Chondrocyte (in vitro differentiated cells): Measurements from ENCODE around the gene TEX2. TPM values are rescaled to one million over a fixed set of nuclear protein-coding genes. Genes with fewer than 3 reads are reported as not detected.

Experiments
- DNase-seq: peaks from one replicate; pipeline ENCODE4 v3.0.0; 2021; ENCODE audit warnings: mixed read lengths, low spot score
- H3K27ac Mint-ChIP-seq: one replicate; pipeline ENCODE4 v1.8.0; 2021; ENCODE audit warnings: mild to moderate bottlenecking, moderate library complexity, mixed read lengths; ENCODE audit not compliant: unreplicated experiment
- H3K27me3 Mint-ChIP-seq: 2 replicates; pipeline ENCODE4 v1.8.0; 2021; ENCODE audit warnings: low read depth, mixed read lengths
- H3K36me3 Mint-ChIP-seq: 2 replicates; pipeline ENCODE4 v1.8.0; 2021; ENCODE audit warnings: low read depth, mixed read lengths
- H3K4me1 Mint-ChIP-seq: 2 replicates; pipeline ENCODE4 v1.8.0; 2021; ENCODE audit warnings: low read depth, mild to moderate bottlenecking, mixed read lengths
- H3K4me3 Mint-ChIP-seq: one replicate; pipeline ENCODE4 v1.8.0; 2021; ENCODE audit warnings: mild to moderate bottlenecking, moderate library complexity, mixed read lengths; ENCODE audit not compliant: unreplicated experiment
- H3K9me3 Mint-ChIP-seq: 2 replicates; pipeline ENCODE4 v1.8.0; 2021; ENCODE audit warnings: low read depth, mixed read lengths
- total RNA-seq: library from RNA; stranded (reverse); gene quantifications from 3 replicates; pipeline ENCODE4 v1.2.1, GENCODE V29; 2021
- TF ChIP-seq, protein P1 (sequence below): fragments of 200-600 bp; sonication (generic); IDR thresholded peaks from 2 replicates; pipeline ENCODE4 v1.5.0; 2021; ENCODE audit warnings: antibody characterized with exemption, mild to moderate bottlenecking, moderate library complexity

The TEX2 gene
- total RNA-seq, 1 donor from 2014 or later: 47.3 TPM

DNA sequence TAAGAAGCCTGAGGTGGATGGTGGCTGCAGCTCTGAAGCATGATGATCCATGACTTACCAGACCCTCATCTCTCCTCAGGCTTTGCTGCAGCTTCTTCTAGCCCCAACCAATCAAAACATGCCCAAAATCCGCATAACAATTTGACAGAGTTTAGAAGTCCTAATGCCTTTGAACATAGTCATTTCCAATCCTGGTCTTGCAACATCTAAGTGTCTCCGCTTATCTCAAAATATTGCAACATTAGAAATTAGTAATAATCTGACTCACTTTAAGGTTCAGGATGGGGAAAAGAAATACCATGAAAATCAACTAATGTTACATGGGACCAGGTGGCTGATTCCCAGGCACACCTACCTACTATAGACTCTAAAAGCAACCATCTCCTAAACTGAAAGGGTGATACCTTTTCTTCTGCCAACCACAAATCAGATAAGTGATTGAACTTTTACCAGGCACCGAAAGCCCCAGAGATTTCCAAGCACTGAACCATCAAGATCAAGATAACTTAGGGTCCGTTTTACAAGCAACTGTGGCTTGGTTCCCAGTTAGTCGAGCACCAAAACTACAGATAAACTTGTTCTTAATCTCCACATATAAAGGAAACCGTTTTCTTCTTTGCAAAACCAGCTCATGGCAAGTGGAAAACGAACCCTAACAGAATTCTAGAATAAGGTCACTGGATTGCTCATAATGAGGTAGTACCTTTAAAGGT lies 147.1 kb downstream of the TEX2 start:
- TF ChIP-seq, protein P1, sequence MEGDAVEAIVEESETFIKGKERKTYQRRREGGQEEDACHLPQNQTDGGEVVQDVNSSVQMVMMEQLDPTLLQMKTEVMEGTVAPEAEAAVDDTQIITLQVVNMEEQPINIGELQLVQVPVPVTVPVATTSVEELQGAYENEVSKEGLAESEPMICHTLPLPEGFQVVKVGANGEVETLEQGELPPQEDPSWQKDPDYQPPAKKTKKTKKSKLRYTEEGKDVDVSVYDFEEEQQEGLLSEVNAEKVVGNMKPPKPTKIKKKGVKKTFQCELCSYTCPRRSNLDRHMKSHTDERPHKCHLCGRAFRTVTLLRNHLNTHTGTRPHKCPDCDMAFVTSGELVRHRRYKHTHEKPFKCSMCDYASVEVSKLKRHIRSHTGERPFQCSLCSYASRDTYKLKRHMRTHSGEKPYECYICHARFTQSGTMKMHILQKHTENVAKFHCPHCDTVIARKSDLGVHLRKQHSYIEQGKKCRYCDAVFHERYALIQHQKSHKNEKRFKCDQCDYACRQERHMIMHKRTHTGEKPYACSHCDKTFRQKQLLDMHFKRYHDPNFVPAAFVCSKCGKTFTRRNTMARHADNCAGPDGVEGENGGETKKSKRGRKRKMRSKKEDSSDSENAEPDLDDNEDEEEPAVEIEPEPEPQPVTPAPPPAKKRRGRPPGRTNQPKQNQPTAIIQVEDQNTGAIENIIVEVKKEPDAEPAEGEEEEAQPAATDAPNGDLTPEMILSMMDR: no peak
- H3K4me1 Mint-ChIP-seq: peaks cover 27% of the 10 kb centered on the region
- DNase-seq: no peak
- H3K27me3 Mint-ChIP-seq: no peaks in the 10 kb centered on the region
- no peak overlapping the region for H3K27ac Mint-ChIP-seq
- H3K36me3 Mint-ChIP-seq: peaks cover 1% of the 10 kb centered on the region
- H3K4me3 Mint-ChIP-seq: no peak overlapping the region
- H3K9me3 Mint-ChIP-seq: no peaks in the 10 kb centered on the region

DNA sequence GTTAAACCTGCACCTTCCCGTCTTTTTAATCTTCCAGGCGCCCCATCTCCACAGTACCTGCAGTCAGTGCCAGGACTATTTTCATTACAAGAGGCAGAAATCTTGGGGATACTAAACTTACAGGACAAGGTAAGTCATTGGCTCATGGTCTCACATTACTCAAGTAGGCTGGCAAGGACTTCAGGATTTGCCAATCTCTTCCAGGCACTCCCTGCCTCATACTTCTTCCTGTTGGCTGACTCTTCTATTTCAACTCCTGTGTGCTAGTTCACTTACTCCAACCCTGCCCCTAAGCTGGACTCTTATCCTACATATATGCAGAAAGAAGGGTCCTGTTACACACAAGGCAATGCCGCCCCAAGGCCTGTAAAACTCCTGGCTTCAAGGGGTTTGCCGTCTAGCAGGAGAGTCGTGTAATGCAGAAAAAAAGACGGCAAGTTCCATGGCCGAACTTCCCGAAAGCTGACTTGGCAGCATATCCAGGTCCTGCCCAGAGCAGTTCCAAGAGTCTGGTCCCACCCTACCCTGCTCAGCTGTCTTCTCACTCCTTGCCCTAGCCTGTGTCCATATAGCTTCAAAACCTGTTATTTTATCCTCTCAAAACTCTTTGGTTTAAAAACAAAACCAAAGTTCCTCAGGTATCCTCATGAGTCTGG lies 147.9 kb downstream of the TEX2 start:
- H3K27ac Mint-ChIP-seq: no peak overlapping the region
- peaks cover 34% of the 10 kb centered on the region for H3K4me1 Mint-ChIP-seq
- no peak for DNase-seq
- TF ChIP-seq, protein P1: no peak
- H3K27me3 Mint-ChIP-seq: no peaks in the 10 kb centered on the region
- peaks cover 1% of the 10 kb centered on the region for H3K36me3 Mint-ChIP-seq
- no peaks in the 10 kb centered on the region for H3K9me3 Mint-ChIP-seq
- no peak overlapping the region for H3K4me3 Mint-ChIP-seq

DNA sequence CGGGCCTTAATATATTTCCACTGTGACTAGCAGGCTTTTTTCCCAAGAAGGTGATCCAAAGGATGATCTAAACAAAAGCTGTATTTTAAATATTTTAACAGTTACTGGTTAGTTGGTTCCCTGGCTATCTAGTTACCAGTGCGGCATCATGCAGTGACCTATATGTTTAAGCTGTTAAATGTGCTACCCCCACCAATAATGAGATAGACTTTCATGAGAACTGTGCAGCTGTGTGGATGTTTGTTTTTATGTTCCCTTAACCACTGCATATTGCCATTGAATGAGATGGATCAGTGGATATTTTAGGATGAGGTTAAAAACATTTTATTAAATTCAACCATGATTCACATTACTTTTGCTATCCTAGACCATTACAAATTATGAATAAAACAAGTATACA lies 150.1 kb downstream of the TEX2 start:
- Mint-ChIP-seq H3K4me3 (no peak overlapping the region), H3K27ac (no peak overlapping the region), H3K4me1 (peaks cover 41% of the 10 kb centered on the region), H3K27me3 (no peaks in the 10 kb centered on the region), H3K36me3 (peaks cover 1% of the 10 kb centered on the region), H3K9me3 (no peaks in the 10 kb centered on the region)
- TF ChIP-seq, protein P1: no peak
- DNase-seq: no peak

DNA sequence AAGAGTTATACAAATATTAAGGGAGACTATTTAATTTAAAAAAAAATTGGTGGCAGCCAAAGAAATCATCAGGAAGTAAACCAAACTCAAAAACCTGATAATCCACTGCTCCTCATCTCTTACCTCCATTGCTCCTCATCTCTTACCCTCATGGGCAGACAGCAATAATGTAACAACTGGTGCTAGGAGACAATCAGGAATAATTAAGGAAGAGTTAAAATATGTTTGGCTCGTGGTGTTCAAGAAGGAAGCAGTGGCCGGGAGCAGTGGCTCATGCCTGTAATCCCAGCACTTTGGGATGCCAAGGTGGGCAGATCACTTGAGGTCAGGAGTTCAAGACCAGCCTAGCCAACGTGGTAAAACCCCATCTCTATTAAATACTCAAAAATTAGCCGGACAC lies 151.2 kb downstream of the TEX2 start:
- no peaks in the 10 kb centered on the region for H3K27me3 Mint-ChIP-seq
- H3K4me1 Mint-ChIP-seq: peaks cover 42% of the 10 kb centered on the region
- H3K27ac Mint-ChIP-seq: no peak overlapping the region
- no peaks in the 10 kb centered on the region for H3K36me3 Mint-ChIP-seq
- H3K9me3 Mint-ChIP-seq: no peaks in the 10 kb centered on the region
- DNase-seq: no peak
- TF ChIP-seq, protein P1: no peak
- H3K4me3 Mint-ChIP-seq: no peak overlapping the region

DNA sequence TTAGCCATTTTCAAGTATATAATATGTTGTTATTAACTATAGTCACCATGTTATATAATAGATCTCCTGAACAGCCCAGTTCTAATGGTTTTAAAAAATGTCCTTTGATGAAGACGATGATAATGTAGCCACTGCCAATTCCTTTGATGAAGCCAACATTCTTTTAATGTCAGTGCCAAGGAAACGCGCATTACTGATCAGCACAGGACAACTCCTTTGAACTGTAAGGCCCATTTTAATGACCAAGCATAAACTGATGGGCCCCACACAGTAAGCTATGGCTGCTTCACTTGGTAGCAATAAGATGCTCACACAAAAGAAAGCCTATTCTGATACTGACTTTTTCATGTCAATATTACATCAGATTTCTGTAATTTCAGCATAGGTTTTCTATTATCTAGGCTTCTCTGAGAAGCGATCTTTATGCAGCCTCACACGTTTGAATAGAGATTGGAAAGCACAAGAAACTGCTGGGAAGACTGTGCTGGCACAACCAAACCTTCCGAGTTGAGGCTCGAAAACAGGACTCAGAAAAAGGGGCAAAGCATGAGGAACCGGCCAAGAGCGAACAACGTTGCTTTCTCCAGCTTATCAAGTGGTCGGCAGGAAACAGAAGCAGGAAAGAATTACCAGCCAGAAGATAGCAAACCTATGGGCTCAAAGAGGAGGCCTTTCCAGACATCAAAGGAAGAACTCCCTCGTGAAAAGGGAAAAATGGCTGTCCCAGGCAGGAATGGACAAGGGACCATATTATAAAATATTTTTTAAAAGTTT lies 152.5 kb downstream of the TEX2 start:
- no peaks in the 10 kb centered on the region for H3K36me3 Mint-ChIP-seq
- H3K27ac Mint-ChIP-seq: peak overlapping the region; percentile 71
- H3K4me3 Mint-ChIP-seq: no peak overlapping the region
- peaks cover 47% of the 10 kb centered on the region for H3K4me1 Mint-ChIP-seq
- no peak for DNase-seq
- H3K9me3 Mint-ChIP-seq: no peaks in the 10 kb centered on the region
- H3K27me3 Mint-ChIP-seq: no peaks in the 10 kb centered on the region
- TF ChIP-seq, protein P1: no peak
